Duodenal mucosa (tissue), 2 donors: ENCODE data around the gene UPF2.
"Not testable (repeated sequence)": the region's sequence is repeated elsewhere in the genome, so short reads cannot be mapped to it uniquely, and the experiment has no call there.

ENCODE experiments used
- H3K27ac ChIP-seq: one replicate; pipeline ENCODE4 v1.7.0; 2013; ENCODE audit warnings: low read depth, low read length
- H3K27me3 ChIP-seq, 2 donors: one replicate each; pipeline ENCODE4 v1.7.0; 2013; ENCODE audit warnings: low read length in 2 of 2, control low read depth in 1 of 2; ENCODE audit not compliant: insufficient read depth in 2 of 2, control insufficient read depth in 1 of 2
- H3K36me3 ChIP-seq, 2 donors: one replicate each; pipeline ENCODE4 v1.7.0; 2013; ENCODE audit warnings: low read length in 2 of 2, control low read depth in 1 of 2; ENCODE audit not compliant: insufficient read depth in 2 of 2, control insufficient read depth in 1 of 2
- H3K4me1 ChIP-seq, 2 donors: one replicate each; pipeline ENCODE4 v1.7.0; 2013; ENCODE audit warnings: low read length in 2 of 2, control low read depth in 1 of 2; ENCODE audit not compliant: insufficient read depth in 2 of 2, control insufficient read depth in 1 of 2
- H3K4me3 ChIP-seq, 2 donors: one replicate each; pipeline ENCODE4 v1.7.0; 2013; ENCODE audit warnings: low read length in 2 of 2, low read depth in 1 of 2
- H3K9ac ChIP-seq, 2 donors: one replicate each; pipeline ENCODE4 v1.7.0; 2013; ENCODE audit warnings: low read length in 2 of 2, low read depth in 1 of 2
- H3K9me3 ChIP-seq, 2 donors: one replicate each; pipeline ENCODE4 v1.7.0; 2013; ENCODE audit warnings: low read length in 2 of 2, control low read depth in 1 of 2; ENCODE audit not compliant: control insufficient read depth in 1 of 2

The UPF2 gene

DNA sequence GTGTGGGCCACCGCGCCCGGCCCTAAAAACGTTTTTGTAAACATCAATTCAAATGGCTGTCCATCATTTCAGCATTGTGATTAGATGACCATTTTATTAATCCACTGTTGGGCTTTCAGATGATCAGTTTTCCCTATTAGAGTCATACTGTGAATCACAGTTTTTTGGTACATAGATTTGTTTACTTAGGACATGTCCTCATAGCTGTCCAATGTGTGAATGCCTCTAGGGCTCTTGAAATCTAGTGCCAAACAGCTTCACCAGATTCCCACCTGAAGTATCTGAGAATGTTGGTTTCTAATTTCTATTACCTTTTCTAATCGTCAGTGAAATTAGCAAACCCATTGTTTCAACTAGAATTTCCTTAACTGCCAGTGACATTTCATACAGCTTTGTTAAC is 66.8 kb downstream of the UPF2 start:
- H3K27ac ChIP-seq, result no peak overlapping the region

DNA sequence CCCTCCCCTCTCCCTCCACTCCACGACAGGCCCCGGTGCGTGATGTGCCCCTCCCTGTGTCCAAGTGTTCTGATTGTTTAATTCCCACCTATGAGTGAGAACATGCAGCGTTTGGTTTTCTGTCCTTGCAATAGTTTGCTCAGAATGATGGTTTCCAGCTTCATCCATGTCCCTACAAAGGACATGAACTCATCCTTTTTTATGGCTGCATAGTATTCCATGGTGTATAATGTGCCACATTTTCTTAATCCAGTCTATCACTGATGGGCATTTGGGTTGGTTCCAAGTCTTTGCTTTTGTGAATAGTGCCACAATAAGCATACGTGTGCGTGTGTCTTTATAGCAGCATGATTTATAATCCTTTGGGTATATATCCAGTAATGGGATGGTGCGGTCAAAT is 70.1 kb downstream of the UPF2 start:
- not testable (repeated sequence) for H3K27me3 ChIP-seq, H3K9me3 ChIP-seq, H3K4me1 ChIP-seq, H3K27ac ChIP-seq, H3K4me3 ChIP-seq, H3K9ac ChIP-seq
- peaks cover 6 to 12% of the 10 kb centered on the region in 2 donors for H3K36me3 ChIP-seq

More for the DNA sequence above, 66.8 kb downstream of the UPF2 start:
- Histone ChIP-seq H3K9me3 (no peaks in the 10 kb centered on the region), H3K4me3 (no peak overlapping the region), H3K9ac (no peak overlapping the region), H3K36me3 (peaks cover 13 to 24% of the 10 kb centered on the region in 2 donors), H3K27me3 (no peaks in the 10 kb centered on the region), H3K4me1 (no peaks in the 10 kb centered on the region)

DNA sequence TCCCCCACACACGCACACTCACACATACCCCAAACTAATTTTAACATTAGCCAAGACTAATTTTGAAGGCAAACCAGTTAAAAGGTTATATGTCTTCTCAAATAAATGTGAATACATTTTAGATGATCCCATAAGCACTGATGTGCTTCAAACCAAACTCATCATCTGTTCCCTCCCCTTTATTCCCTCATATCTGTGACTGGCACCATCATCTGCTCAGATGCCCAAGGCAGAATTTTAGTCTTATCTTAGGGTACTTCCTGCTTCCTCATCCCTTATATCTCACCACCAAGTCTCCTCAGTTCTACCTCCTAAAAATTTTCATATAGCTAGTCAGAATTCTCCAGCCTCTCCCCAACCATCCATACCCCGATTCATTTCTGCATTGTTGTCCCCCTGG is 80.4 kb downstream of the UPF2 start:
- no peaks in the 10 kb centered on the region for H3K4me1 ChIP-seq
- peaks cover 20 to 68% of the 10 kb centered on the region in 2 donors for H3K36me3 ChIP-seq
- H3K4me3 ChIP-seq, result no peak overlapping the region
- H3K9me3 ChIP-seq, result no peaks in the 10 kb centered on the region
- H3K27me3 ChIP-seq, result no peaks in the 10 kb centered on the region
- H3K27ac ChIP-seq, result no peak overlapping the region
- H3K9ac ChIP-seq, result no peak overlapping the region

DNA sequence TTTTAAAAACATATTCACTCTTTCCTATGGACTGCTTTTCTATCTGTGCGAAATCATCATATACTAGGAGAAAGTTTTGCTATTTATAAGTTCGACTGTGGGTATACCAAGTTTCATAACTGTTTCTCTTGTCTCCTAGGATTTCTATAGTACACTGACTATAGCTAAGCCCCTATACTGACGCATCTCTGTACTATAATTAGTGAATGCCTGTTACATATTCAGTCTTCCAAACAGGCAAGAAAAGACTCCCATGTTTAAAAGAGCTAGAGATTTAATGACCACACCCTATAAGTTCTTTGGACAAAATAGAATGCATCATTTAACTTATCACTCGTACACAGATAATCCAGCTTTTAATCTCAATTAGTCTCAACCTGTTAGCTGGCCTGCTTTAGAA is 80.8 kb downstream of the UPF2 start:
- H3K9ac ChIP-seq, result no peak overlapping the region
- no peaks in the 10 kb centered on the region for H3K27me3 ChIP-seq
- H3K9me3 ChIP-seq, result no peaks in the 10 kb centered on the region
- no peak overlapping the region for H3K4me3 ChIP-seq
- no peak overlapping the region for H3K27ac ChIP-seq
- H3K36me3 ChIP-seq, result peaks cover 20 to 68% of the 10 kb centered on the region in 2 donors
- H3K4me1 ChIP-seq, result no peaks in the 10 kb centered on the region

DNA sequence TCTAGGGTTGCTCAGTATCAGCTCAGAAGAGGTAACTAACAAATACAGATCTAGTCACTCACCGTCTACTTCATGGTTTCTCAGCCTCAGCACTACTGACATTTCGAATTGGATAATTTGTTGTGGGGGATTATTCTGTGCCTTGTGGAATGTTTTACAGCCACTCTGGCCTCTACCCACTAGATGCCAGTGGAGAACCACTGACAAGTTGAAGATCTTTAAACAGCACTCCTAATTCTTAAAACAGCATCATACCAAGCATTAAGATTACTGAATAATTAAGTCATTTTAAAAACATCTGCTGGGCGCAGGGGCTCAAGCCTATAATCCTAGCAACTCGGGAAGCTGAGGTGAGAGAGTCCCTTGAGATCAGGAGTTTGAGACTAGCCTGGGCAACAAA is 82.6 kb downstream of the UPF2 start:
- H3K36me3 ChIP-seq, result peaks cover 28 to 75% of the 10 kb centered on the region in 2 donors
- H3K27me3 ChIP-seq, result no peaks in the 10 kb centered on the region
- no peak overlapping the region for H3K9ac ChIP-seq

DNA sequence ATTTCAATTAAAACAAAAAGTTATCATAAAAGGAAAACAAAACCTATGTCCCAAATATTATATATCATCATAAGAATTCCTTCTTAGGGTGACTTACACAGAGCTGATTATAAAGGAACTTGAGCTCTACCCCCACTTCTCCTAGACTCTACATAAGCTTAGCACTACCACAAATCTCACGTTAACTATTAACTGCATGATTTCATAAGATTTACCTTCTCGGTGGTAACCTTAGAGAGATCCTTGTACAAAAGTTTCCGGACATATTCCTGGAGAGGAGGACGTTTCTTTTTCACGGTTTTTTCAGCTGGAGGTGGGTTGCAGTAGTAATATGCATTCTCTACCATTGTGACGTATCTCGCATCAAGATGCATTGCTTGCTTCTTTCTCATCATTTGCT is 83.7 kb downstream of the UPF2 start:
- H3K9me3 ChIP-seq, result no peaks in the 10 kb centered on the region
- H3K27me3 ChIP-seq, result no peaks in the 10 kb centered on the region
- H3K4me1 ChIP-seq, result no peaks in the 10 kb centered on the region
- H3K9ac ChIP-seq, result no peak overlapping the region
- no peak overlapping the region for H3K27ac ChIP-seq
- peaks cover 27 to 74% of the 10 kb centered on the region in 2 donors for H3K36me3 ChIP-seq
- no peak overlapping the region for H3K4me3 ChIP-seq

More for the DNA sequence above, 82.6 kb downstream of the UPF2 start:
- Histone ChIP-seq H3K9me3 (no peaks in the 10 kb centered on the region), H3K27ac (no peak overlapping the region), H3K4me3 (no peak overlapping the region), H3K4me1 (no peaks in the 10 kb centered on the region)

DNA sequence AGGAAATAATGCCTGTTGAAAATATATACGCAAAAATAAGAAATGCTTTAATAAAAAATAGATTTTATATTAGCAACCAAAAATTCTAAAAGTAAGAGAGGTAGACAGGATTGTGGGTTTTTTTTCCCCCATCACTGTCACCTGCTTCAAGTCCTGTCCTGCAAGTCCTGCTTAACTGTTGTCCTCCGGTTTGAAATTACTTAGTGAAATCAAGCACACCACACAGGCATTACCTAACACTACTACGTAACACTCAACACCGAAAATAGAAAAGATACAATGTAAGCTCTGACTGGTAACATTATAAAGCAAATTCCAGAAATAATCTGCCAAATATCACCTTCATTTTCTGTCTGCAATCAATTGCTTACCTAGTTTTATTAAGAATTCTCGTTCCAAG is 90.9 kb downstream of the UPF2 start:
- Histone ChIP-seq H3K9me3 (no peaks in the 10 kb centered on the region), H3K36me3 (peaks cover 11 to 39% of the 10 kb centered on the region in 2 donors), H3K27ac (no peak overlapping the region), H3K9ac (no peak overlapping the region), H3K27me3 (no peaks in the 10 kb centered on the region), H3K4me3 (no peak overlapping the region), H3K4me1 (no peaks in the 10 kb centered on the region)

DNA sequence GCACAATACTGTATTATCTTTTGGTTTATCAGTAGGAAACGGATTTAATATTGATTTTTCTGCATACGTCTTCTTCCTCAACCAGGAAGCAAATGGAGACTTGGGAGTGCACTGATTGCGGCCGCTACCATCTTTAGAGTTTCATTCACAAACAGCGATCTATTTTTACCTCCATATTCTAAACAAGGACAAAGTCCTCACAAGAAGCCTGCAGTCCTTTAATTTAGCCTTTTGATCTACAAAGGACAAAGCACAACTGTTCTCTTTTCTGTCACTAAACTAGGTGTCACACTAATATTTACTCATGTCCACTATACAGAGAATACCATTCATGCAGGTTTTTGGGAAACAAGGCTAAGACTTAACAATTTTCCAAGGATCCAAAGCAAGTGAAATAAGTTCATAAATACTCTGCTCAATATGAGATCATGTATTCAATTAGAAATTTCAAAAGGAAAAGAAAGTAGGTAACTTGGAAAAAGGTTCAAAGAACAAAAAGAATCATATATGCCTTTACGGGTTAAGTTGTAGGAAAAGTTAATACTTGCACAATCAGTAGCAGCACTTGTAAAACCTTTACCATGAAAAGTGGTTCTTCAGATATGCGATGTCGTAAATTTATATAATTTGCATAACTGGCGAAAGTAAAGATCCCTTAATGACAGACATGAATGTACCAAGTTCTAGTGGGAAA is 92.1 kb downstream of the UPF2 start:
- no peak overlapping the region for H3K27ac ChIP-seq
- no peaks in the 10 kb centered on the region for H3K9me3 ChIP-seq
- H3K36me3 ChIP-seq, result peaks cover 4 to 32% of the 10 kb centered on the region in 2 donors

DNA sequence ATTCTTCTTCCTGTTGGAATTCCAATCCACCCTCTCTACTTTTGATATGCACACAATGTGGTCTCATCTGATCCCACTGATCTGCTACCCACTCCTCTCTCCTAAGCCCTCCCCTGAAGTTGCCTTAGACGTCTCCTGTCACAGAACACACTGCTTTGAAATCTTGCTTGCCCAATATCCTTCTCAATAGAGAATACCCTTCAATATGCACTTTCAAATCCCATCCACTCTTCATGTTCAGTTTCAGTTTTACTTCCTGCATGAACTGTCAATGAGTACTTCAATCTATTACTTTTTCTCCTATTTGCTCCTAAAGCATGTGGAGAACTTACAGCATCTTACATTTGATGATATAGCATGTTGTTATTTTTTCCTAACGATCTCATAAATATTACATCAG is 93.5 kb downstream of the UPF2 start:
- no peaks in the 10 kb centered on the region for H3K4me1 ChIP-seq
- peaks cover 4 to 27% of the 10 kb centered on the region in 2 donors for H3K36me3 ChIP-seq
- no peaks in the 10 kb centered on the region for H3K27me3 ChIP-seq
- H3K9ac ChIP-seq, result no peak overlapping the region
- no peaks in the 10 kb centered on the region for H3K9me3 ChIP-seq
- H3K4me3 ChIP-seq, result no peak overlapping the region
- H3K27ac ChIP-seq, result no peak overlapping the region

More for the DNA sequence above, 92.1 kb downstream of the UPF2 start:
- Histone ChIP-seq H3K4me3 (no peak overlapping the region), H3K27me3 (no peaks in the 10 kb centered on the region), H3K9ac (no peak overlapping the region), H3K4me1 (no peaks in the 10 kb centered on the region)

DNA sequence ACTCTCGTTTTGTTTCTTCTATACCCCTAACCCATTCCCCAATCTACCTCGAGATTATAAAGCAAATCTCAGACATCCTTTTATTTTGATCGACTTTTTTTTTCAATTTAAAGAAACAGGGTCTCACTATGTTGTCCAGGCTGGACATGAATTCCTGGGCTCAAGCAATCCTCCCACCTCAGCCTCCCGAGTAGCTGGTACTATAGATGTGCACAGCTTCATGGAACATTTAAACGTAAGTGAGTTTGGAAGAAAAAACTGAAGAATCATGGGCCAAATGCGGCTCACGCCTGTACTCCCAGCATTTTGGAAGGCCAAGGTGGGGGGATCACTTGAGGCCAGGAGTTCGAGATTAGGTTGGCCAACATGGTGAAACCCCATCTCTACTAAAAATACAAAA is 96.0 kb downstream of the UPF2 start:
- Histone ChIP-seq H3K36me3 (peaks cover 9 to 32% of the 10 kb centered on the region in 2 donors), H3K9me3 (no peaks in the 10 kb centered on the region), H3K4me1 (no peaks in the 10 kb centered on the region), H3K27me3 (no peaks in the 10 kb centered on the region), H3K27ac (no peak overlapping the region), H3K4me3 (no peak overlapping the region), H3K9ac (no peak overlapping the region)
